Astrocyte (in vitro differentiated cells and primary cell): ENCODE results near the gene PCYOX1L.

Source experiments
- EZH2 ChIP-seq: IDR thresholded peaks from 2 replicates; pipeline ENCODE4 v1.6.1; 2012; ENCODE audit warnings: mild to moderate bottlenecking, low read length, inconsistent platforms; ENCODE audit not compliant: insufficient read depth
- TF ChIP-seq, protein P1 (sequence below): IDR thresholded peaks from 2 replicates; pipeline ENCODE4 v1.5.1; 2011; ENCODE audit warnings: low read depth, mild to moderate bottlenecking, inconsistent platforms, low read length, moderate library complexity; ENCODE audit not compliant: insufficient read depth

DNA sequence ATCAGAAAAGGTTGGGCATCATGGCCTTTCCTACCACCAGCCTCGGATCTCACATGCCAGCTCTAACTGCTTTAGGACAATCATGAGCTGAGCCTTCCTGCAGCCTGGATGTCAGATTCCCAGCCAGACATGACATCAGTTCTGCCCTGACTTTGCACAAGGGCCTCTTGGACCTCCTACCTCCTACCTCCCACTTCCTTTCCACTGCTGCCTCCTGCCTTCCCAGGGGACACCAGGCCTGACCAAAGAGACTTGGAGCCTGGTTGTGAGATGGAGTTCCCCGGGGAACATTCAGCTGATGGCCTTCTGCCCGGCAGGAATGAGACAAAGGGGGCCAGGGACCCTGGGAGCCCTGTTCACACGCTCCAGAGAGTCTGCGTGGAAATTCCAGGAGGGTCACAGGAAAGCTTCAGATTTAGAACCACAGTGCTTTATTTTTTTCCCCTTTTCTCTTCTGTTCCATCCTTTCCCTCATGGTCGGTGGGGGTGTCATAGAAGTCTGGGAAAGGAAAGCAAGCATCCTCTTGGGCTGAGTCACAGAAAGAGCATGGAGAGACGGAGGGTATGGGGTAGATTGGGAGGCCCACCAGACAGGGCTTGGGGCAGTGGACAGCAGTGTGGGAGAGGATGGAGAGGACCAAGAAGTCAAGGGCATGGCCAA, 56.7 kb downstream of the PCYOX1L start:
- TF ChIP-seq, protein P1, sequence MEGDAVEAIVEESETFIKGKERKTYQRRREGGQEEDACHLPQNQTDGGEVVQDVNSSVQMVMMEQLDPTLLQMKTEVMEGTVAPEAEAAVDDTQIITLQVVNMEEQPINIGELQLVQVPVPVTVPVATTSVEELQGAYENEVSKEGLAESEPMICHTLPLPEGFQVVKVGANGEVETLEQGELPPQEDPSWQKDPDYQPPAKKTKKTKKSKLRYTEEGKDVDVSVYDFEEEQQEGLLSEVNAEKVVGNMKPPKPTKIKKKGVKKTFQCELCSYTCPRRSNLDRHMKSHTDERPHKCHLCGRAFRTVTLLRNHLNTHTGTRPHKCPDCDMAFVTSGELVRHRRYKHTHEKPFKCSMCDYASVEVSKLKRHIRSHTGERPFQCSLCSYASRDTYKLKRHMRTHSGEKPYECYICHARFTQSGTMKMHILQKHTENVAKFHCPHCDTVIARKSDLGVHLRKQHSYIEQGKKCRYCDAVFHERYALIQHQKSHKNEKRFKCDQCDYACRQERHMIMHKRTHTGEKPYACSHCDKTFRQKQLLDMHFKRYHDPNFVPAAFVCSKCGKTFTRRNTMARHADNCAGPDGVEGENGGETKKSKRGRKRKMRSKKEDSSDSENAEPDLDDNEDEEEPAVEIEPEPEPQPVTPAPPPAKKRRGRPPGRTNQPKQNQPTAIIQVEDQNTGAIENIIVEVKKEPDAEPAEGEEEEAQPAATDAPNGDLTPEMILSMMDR, result no peak
- TF ChIP-seq EZH2, result no peak
